NCI-H69 (cell line): ENCODE measurements around the gene PRPF38A.

Source experiments
- DNase-seq: peaks from one replicate; lab custom pipeline; 2025; lab: John Stamatoyannopoulos, UW

PRPF38A gene

DNA sequence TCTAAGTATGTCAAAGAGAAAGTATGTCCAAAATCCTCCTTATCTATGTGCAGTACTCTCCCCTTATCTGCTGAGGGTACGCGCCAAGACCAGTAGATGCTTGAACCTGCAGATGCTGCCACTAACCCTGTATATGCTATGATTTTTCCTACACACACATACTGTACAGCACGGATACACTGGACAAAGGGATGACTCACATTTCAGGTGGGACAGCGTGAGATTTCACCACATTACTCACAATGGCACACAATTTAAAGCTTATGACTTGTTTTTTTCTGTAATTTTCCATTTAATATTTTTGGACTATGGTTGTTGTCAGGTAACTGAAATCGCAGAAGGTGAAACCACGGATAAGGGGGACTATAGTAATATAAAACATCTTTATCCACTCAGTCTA lies 4.3 kb upstream of the PRPF38A start:
- no peak for DNase-seq

- no peak for DNase-seq
Measured at GRCh38 chr1:52402860-52403240, 1.6 kb upstream of the PRPF38A start.

DNA sequence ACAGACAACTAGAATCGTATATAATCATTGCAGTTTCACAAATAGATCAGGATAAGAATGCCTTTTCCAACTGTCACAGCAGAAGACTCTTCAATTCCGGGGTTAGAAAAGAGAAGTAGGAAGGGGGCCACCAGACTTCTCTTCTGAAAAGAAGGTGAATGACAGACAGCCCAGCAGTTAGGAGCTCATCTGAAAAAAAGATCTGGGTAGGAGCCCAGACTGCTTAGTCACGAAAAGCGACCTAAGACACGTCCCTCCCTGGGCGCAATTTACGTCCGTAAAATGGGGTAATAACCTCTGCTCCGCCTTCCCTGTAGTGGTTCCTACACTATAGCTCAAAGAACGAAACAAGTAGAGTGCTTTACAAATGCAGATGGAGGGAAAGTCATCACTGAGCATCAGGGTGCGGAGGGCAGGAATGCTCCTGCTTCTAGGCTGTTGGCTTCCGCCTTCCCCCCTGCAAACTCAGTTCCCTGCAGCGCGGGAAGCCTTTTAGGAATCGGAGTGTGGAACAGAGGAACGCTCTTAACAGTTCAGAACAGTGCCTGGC lies 761 bp upstream of the PRPF38A start:
- DNase-seq, result peak; percentile 70

- DNase-seq, result no peak
Measured at GRCh38 chr1:52404975-52405338, 555 bp downstream of the PRPF38A start.

DNA sequence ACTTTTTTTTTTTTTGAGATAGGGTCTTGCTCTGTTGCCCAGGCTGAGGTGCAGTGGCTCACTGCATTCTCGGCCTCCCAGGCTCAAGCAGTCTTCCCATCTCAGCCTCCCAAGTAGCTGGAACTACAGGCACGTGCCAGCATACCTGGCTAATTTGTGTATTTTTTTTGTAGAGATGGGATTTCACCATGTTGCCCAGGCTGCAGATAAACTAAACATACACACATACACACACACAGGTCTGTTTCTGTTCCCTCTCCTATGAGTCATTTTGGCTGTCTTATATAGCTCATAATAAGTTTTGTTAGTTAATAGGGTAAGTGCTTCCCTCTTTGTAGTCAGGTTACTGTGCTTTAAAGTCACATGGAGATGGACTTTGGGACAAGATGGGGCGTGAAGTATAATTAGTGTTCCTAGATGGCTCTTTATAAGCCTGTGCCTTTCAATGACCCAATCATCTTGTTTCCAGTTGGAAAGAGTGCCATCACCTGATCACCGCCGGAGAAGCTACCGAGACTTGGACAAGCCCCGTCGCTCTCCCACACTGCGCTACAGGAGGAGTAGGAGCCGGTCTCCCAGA lies 9.1 kb downstream of the PRPF38A start:
- no peak for DNase-seq

GRCh38 chr1:52414942-52415341 lies 10.5 kb downstream of the PRPF38A start:
- DNase-seq, result no peak

GRCh38 chr1:52416811-52417210 lies 12.4 kb downstream of the PRPF38A start:
- DNase-seq, result no peak

GRCh38 chr1:52420713-52421112 lies 16.3 kb downstream of the PRPF38A start:
- no peak for DNase-seq

- no peak for DNase-seq
Measured at GRCh38 chr1:52423055-52423454, 18.7 kb downstream of the PRPF38A start.

DNA sequence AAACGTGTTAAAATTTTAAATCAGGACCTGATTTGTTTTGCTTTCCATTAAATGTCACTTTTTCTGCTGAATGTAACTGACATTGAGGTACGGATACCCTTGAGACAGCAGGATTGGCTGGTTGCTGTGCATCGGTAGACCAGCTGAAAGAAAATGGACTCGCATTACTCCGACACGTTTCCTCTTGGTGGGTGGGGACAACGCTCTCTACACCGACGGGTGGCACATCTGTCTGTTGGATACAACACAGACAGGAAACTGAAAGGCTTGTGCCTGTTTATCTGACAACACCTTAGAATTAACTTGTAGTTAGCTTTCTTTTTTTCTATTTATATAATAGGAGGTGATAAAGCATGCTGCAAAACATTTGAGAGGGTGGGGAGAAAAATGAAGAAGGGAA lies 19.4 kb downstream of the PRPF38A start:
- no peak for DNase-seq

DNA sequence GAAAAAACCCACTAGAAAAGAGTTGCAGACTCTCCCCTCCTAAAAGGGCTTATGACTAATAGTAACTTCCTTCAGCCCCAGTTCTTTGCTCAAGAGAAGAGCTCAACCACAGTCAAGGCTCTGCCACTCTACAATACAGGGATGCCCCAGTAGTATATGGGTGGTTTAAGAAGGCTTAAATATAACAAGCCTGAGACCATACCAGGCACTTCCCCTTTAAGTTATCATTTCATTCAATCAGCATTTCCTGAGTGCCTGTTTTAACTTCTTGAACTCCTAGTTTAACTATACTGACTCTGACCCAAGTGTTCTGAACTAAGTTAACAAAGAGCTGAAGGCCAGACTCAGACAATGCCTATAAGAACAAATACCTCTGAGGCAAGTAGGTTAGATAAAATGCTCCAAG lies 19.8 kb downstream of the PRPF38A start:
- no peak for DNase-seq

DNA sequence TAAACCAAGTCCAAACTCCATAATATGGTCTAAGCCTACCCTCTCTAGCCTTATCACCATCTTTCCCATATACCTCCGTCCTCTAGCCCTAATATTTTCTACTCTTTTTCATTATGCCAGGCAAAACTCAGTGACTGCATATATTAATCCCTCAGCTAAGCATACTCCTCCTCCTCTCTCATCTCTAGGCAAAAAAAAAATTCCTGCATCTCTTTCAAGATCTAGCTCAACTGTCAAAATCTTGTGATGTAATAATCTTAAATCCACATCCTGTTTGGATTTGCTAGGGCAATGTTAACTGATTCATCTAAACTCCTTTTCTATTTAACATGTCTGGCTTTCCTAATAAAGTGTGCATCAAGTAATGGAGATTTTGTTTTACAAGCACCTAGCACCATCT lies 20.4 kb downstream of the PRPF38A start:
- no peak for DNase-seq

GRCh38 chr1:52426371-52426770 lies 22.0 kb downstream of the PRPF38A start:
- no peak for DNase-seq

DNA sequence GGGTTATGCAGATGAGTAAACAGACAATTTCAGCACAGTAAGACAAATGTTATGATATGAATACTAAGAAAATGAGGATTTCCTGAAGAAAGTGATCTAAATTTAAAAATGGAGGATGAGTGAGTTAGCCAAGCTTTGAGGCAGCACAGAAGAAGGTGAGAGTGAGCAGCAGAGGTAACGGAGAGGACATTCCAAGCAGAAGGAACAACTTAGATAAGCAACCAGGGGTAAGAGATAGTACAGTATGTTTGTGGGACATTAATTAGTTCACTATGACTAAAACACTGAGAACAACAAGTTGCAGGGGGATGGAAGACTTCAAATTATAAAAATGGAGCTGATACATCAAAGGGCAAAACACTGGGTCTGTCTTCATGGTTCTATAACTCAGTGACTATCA lies 22.8 kb downstream of the PRPF38A start:
- no peak for DNase-seq

DNA sequence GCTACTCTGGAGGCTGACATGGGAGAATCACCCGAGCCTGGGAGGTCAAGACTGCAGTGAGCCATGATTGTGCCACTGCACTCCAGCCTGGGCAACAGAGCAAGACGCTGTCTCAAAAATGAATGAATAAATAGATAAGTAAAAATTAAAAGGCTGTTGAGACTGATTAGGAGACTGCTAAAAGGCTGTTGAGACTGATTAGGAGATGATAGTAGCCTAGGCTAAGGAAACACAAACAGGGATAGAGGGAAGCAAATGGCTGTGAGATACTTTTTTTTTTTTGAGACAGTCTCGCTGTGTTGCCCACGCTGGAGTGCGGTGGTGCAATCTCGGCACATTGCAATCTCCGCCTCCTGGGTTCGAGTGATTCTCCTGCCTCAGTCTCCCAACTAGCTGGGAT lies 28.4 kb downstream of the PRPF38A start:
- DNase-seq, result no peak

- DNase-seq, result no peak
Measured at GRCh38 chr1:52435211-52435610, 30.8 kb downstream of the PRPF38A start.

GRCh38 chr1:52435650-52436049 lies 31.2 kb downstream of the PRPF38A start:
- DNase-seq, result no peak

- no peak for DNase-seq
Measured at GRCh38 chr1:52436817-52437216, 32.4 kb downstream of the PRPF38A start.

DNA sequence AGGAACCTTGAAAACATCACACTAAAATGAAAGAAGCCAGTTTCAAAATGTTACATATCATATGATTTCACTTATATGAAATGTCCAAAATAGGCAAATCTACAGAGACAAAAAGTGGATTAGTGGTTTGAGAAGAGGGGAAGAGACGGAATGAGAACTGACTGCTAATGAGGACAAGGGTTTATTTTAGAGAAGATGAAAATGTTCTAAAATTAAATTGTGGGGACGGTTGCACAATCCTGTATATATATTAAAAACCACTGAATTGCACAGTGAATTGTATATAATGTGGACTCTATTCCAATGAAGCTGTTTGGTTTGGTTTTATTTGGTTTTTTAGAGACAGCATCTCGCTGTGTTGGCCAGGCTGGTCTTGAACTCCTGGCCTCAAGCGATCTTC lies 35.6 kb downstream of the PRPF38A start:
- DNase-seq, result no peak

DNA sequence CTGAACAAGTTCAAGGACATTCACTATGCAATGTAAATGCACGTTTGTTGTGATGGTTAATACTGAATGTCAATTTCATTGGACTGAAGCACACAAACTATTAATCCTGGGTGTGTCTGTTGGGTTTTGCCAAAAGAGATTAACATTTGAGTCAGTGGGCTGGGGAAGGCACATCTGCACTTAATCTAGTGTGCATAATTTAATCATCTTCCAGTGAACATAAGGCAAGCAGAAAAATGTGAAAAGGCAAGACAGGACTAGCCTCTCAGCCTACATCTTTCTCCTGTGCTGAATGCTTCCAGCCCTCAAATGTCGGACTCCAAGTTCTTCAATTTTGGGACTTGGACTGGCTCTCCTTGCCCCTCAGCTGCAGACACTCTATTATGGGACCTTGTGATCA lies 40.1 kb downstream of the PRPF38A start:
- DNase-seq, result no peak

DNA sequence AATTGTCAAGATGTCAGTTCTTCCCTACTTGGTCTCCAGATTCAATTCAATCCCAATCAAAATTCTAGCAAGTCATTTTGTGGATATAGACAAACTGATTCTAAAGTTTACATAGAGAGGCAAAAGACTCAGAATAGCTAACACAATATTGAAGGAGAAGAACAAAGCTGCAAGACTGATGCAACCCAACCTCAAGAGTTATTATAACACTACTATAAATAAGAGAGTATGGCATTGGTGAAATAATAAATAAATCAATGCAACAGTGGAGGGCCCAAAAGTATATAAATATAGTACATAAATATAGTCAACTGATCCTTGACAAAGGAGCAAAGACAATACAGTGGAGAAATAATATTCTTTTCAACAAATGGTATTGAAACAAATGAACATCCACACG lies 49.7 kb downstream of the PRPF38A start:
- no peak for DNase-seq

- DNase-seq, result no peak
Measured at GRCh38 chr1:52454779-52455178, 50.4 kb downstream of the PRPF38A start.

DNA sequence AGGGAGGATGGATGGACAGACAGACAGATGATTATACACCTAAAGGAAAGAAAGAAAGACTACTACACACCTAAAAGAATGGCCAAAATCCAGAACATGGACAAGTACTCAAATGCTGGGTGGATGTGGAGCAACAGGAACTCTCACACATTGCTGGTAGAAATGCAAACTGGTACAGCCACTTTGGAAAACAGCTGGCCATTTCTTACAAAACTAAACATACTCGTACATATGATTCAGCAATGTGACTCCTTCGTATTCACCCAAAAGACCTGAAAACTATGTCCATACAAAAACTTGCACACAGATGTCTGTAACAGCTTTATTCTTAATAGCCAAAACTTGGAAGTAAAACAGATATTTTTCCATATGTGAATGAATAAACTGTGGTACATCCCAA lies 51.3 kb downstream of the PRPF38A start:
- DNase-seq, result no peak

- DNase-seq, result no peak
Measured at GRCh38 chr1:52460694-52461093, 56.3 kb downstream of the PRPF38A start.

DNA sequence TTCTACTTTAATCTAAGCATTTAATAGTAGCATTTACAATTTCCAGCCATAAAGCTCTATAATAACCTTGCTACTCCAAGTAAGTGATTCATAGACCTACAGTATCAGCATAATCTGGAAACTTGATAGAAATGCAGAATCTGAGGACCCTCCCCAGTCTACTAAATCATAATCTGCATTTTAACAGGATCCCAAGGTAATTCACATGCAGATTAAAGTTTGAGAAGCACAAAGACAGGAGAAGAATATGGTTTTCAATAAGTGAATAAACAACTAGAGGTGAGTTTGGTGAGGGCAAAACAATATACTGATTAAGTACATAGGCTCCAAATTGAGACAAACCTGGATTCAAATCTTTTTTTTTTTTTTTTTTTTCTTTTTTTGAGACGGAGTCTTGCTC lies 57.4 kb downstream of the PRPF38A start:
- DNase-seq, result no peak
